Mesendoderm (in vitro differentiated cells): ENCODE measurements around the gene OR51F2.
"Not testable (repeated sequence)": the region's sequence is repeated elsewhere in the genome, so short reads cannot be mapped to it uniquely, and the experiment has no call there.

Experiments
- DNase-seq: peaks from one replicate; pipeline ENCODE4 v3.0.0; 2013
- H2AK5ac ChIP-seq: 2 replicates; pipeline ENCODE4 v1.6.1; 2013; ENCODE audit warnings: low read length, inconsistent platforms
- H2BK120ac ChIP-seq: 2 replicates; pipeline ENCODE4 v1.6.1; 2013; ENCODE audit warnings: low read depth, mild to moderate bottlenecking, low read length, moderate library complexity, mixed read lengths
- H2BK15ac ChIP-seq: replicated peaks from 2 replicates; pipeline ENCODE4 v1.6.1; 2013; ENCODE audit warnings: low read depth, mild to moderate bottlenecking, moderate library complexity
- H2BK5ac ChIP-seq: 2 replicates; pipeline ENCODE4 v1.6.1; 2013; ENCODE audit warnings: low read length, inconsistent platforms
- H3K18ac ChIP-seq: 2 replicates; pipeline ENCODE4 v1.6.1; 2013; ENCODE audit warnings: mild to moderate bottlenecking, low read length, mixed read lengths
- H3K23ac ChIP-seq: one replicate; pipeline ENCODE4 v1.6.1; 2013; ENCODE audit warnings: low read length
- H3K27ac ChIP-seq: 2 replicates; pipeline ENCODE4 v1.5.1; 2013; ENCODE audit warnings: low read depth, mild to moderate bottlenecking, inconsistent platforms, low read length, moderate library complexity
- H3K27me3 ChIP-seq: 2 replicates; pipeline ENCODE4 v1.6.1; 2013; ENCODE audit warnings: low read length, control low read depth, mild to moderate bottlenecking, inconsistent platforms; ENCODE audit not compliant: insufficient read depth, poor library complexity
- H3K36me3 ChIP-seq: 2 replicates; pipeline ENCODE4 v1.6.1; 2013; ENCODE audit warnings: low read length, inconsistent platforms; ENCODE audit not compliant: control insufficient read depth, insufficient read depth
- H3K4ac ChIP-seq: one replicate; pipeline ENCODE4 v1.6.1; 2013; ENCODE audit warnings: low read depth, mild to moderate bottlenecking, low read length, moderate library complexity
- H3K4me1 ChIP-seq: 2 replicates; pipeline ENCODE4 v1.6.1; 2013; ENCODE audit warnings: low read depth, low read length, inconsistent platforms; ENCODE audit not compliant: control insufficient read depth
- H3K4me2 ChIP-seq: 2 replicates; pipeline ENCODE4 v1.6.1; 2013; ENCODE audit warnings: low read length
- H3K4me3 ChIP-seq: 2 replicates; pipeline ENCODE4 v1.5.1; 2013; ENCODE audit warnings: mild to moderate bottlenecking, low read length
- H3K56ac ChIP-seq: one replicate; pipeline ENCODE4 v1.6.1; 2013; ENCODE audit warnings: low read length
- H3K79me1 ChIP-seq: 2 replicates; pipeline ENCODE4 v1.6.1; 2013; ENCODE audit warnings: low read length, inconsistent platforms
- H3K79me2 ChIP-seq: 2 replicates; pipeline ENCODE4 v1.6.1; 2013; ENCODE audit warnings: mild to moderate bottlenecking, low read length; ENCODE audit not compliant: control insufficient read depth, insufficient read depth
- H3K9ac ChIP-seq: 2 replicates; pipeline ENCODE4 v1.6.1; 2013; ENCODE audit warnings: low read length, inconsistent platforms
- H4K5ac ChIP-seq: one replicate; pipeline ENCODE4 v1.6.1; 2013; ENCODE audit warnings: low read length
- H4K8ac ChIP-seq: one replicate; pipeline ENCODE4 v1.6.1; 2013; ENCODE audit warnings: low read depth, mild to moderate bottlenecking, control low read depth, low read length, moderate library complexity
- WGBS: extraction: QIAGEN DNeasy Blood & Tissue Kit; methylation state at CpG from one replicate; pipeline ENCODE4 v1.1.7; 2013; ENCODE audit warnings: low lambda C conversion rate, missing lambda C conversion rate; ENCODE audit not compliant: insufficient coverage; ENCODE audit errors: extremely low coverage; 5-methylcytosine and 5-hydroxymethylcytosine counted together

Gene OR51F2

DNA sequence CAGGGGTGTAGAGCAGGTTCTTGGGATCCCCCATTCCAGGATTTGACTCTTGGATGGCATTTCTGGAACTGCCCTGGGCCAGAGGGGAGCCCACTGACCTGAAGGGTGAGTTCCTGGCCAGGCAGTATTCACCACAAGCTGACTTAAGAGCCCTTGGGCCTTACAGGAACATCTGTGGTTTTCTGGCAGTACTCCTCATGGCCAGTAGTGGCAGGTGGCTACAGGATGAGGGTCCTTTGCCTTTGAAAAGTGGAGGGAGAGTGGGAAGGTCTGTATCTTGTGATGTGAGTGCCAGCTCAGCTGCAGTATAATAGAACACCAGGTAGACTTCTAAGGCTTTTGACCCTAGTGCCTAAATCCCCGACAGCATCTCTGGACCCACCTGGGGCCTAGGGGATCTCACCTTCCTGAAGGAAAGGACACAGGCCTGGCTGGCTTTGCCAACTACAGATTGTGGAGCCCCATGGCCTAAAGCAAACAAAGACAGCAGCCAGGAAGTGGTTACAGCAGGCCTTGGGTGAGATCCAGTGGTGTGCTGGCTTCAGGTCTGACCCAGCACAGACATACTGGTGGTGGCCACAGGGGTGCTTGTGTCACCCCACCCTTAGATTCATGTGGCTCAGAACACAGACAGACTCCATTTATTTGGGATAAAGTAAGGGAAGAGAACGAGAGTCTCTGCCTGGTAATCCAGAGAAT is 18.9 kb downstream of the OR51F2 start:
- Histone ChIP-seq H3K79me1 (no peaks in the 10 kb centered on the region), H3K36me3 (no peaks in the 10 kb centered on the region), H3K23ac (no peak overlapping the region), H2BK5ac (no peak overlapping the region), H2BK120ac (no peak overlapping the region), H4K8ac (no peak overlapping the region), H4K5ac (no peak overlapping the region), H3K56ac (no peak overlapping the region), H3K4me1 (no peaks in the 10 kb centered on the region), H3K27me3 (no peaks in the 10 kb centered on the region), H3K27ac (no peak overlapping the region), H2AK5ac (no peak overlapping the region), H3K4ac (no peak overlapping the region), H3K4me2 (no peak overlapping the region), H3K9ac (no peak overlapping the region), H3K4me3 (no peak overlapping the region), H2BK15ac (no peak overlapping the region), H3K79me2 (no peaks in the 10 kb centered on the region), H3K18ac (no peak overlapping the region)
- WGBS: no CpG with 5 or more reads among the region's 2 CpGs
- peak; percentile 17 for DNase-seq

DNA sequence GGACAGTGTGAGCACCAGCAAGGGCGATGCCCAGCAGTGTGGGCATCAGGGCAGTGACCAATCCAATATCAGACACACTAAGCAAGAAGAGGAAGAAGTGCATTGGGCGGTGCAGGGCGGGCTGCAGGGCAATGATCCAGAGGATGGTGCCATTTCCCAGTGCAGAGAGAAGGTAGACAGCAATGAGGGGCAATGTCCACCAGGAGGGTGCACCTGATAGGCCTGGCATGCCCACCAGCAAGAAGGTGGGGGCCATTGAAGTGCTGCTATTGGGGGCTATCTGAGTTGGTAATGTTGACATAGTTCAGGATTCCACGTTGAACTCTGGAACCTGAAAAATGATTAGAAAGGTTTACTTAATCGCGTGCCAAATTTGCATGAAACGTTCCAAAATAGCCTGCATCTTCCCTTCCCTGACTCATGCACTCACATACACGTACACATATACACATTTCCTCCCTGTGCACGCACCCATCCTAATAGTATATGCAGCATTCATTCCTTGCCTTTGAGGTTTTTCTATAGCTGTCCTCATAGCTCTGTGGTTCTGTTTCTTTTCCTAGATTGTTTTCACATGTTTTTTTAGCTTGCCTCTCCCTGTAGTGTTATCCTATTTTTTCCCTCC is 27.9 kb downstream of the OR51F2 start, which contains the start of gene OR51S1:
Gene OR51S1, minus strand, starts transcription at position 301 of the 625 bp plus-strand sequence. Its CDS starts 0 bp downstream, at position 301.
- no peaks in the 10 kb centered on the region for H3K79me2 ChIP-seq
- H3K4me2 ChIP-seq: no peak within 1 kb of the TSS
- no peak within 1 kb of the TSS for H3K27ac ChIP-seq
- no peak for DNase-seq
- WGBS: no CpG with 5 or more reads among the region's 9 CpGs
- no peak within 1 kb of the TSS for H4K5ac ChIP-seq
- H2BK120ac ChIP-seq: no peak within 1 kb of the TSS
- no peak within 1 kb of the TSS for H3K23ac ChIP-seq
- H3K18ac ChIP-seq: no peak within 1 kb of the TSS
- H3K79me1 ChIP-seq: no peaks in the 10 kb centered on the region
- no peak within 1 kb of the TSS for H4K8ac ChIP-seq
- no peak within 1 kb of the TSS for H3K9ac ChIP-seq
- no peaks in the 10 kb centered on the region for H3K4me1 ChIP-seq
- H3K4me3 ChIP-seq: no peak within 1 kb of the TSS
- no peak within 1 kb of the TSS for H2BK15ac ChIP-seq
- H3K4ac ChIP-seq: no peak within 1 kb of the TSS
- no peaks in the 10 kb centered on the region for H3K36me3 ChIP-seq
- H2AK5ac ChIP-seq: no peak within 1 kb of the TSS
- H2BK5ac ChIP-seq: no peak within 1 kb of the TSS
- no peaks in the 10 kb centered on the region for H3K27me3 ChIP-seq
- H3K56ac ChIP-seq: no peak within 1 kb of the TSS

DNA sequence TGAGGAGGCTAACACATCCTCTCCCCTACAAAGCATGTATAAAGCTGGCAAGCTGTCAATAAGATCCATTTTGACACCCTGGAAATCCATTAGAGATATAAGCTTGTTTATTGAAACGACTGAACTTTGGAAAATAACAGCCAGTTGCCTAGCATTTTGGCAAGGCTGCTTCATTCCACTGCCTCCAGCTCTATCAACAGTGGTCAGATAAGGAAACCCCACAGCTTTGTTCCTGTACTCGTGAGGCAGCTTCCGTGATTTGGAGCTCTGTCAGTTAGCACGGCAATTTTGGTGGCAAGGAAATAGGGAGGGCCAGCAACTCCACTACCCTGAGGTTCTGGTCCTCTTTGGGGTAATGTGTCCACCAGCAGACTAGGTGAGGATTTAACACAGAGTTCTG is 29.9 kb downstream of the OR51F2 start:
- no peaks in the 10 kb centered on the region for H3K36me3 ChIP-seq
- no peak overlapping the region for H4K8ac ChIP-seq
- H3K79me2 ChIP-seq: no peaks in the 10 kb centered on the region
- no peak overlapping the region for H3K56ac ChIP-seq
- H3K4me1 ChIP-seq: no peaks in the 10 kb centered on the region
- no peak overlapping the region for H4K5ac ChIP-seq
- H3K27ac ChIP-seq: no peak overlapping the region
- no peak overlapping the region for H3K23ac ChIP-seq
- H3K18ac ChIP-seq: no peak overlapping the region
- peak; percentile 60 for DNase-seq
- no peak overlapping the region for H3K9ac ChIP-seq
- no peaks in the 10 kb centered on the region for H3K27me3 ChIP-seq
- no peak overlapping the region for H2BK15ac ChIP-seq
- H3K79me1 ChIP-seq: no peaks in the 10 kb centered on the region
- no peak overlapping the region for H2BK5ac ChIP-seq
- H2AK5ac ChIP-seq: no peak overlapping the region
- no peak overlapping the region for H3K4me2 ChIP-seq
- no peak overlapping the region for H3K4ac ChIP-seq
- H2BK120ac ChIP-seq: no peak overlapping the region
- H3K4me3 ChIP-seq: no peak overlapping the region
- no CpG with 5 or more reads among the region's 4 CpGs for WGBS

DNA sequence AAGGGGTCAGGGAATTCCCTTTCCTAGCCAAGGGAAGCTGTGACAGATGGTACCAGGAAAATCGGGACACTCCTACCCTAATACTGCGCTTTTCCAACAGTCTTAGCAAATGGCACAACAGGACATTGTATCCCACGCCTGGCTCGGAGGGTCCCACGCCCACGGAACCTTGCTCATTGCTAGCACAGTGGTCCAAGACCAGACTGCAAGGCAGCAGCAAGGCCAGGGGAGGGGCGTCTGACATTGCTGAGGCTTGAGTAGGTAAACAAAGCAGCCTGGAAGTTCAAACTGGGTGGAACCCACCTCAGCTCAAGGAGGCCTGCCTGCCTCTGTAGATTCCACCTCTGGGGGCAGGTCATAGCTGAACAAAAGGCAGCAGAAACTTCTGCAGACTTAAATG is 33.2 kb downstream of the OR51F2 start:
- not testable (repeated sequence) for H3K23ac ChIP-seq, H3K4me3 ChIP-seq, H2AK5ac ChIP-seq, H3K79me1 ChIP-seq, H3K36me3 ChIP-seq, H2BK120ac ChIP-seq, H3K79me2 ChIP-seq, H2BK5ac ChIP-seq, DNase-seq, H3K9ac ChIP-seq, H3K4me2 ChIP-seq, H3K4ac ChIP-seq, H3K4me1 ChIP-seq, H3K56ac ChIP-seq, H3K27ac ChIP-seq, H4K5ac ChIP-seq, H4K8ac ChIP-seq, H3K18ac ChIP-seq, H3K27me3 ChIP-seq, H2BK15ac ChIP-seq
- no CpG with 5 or more reads among the region's 7 CpGs for WGBS

DNA sequence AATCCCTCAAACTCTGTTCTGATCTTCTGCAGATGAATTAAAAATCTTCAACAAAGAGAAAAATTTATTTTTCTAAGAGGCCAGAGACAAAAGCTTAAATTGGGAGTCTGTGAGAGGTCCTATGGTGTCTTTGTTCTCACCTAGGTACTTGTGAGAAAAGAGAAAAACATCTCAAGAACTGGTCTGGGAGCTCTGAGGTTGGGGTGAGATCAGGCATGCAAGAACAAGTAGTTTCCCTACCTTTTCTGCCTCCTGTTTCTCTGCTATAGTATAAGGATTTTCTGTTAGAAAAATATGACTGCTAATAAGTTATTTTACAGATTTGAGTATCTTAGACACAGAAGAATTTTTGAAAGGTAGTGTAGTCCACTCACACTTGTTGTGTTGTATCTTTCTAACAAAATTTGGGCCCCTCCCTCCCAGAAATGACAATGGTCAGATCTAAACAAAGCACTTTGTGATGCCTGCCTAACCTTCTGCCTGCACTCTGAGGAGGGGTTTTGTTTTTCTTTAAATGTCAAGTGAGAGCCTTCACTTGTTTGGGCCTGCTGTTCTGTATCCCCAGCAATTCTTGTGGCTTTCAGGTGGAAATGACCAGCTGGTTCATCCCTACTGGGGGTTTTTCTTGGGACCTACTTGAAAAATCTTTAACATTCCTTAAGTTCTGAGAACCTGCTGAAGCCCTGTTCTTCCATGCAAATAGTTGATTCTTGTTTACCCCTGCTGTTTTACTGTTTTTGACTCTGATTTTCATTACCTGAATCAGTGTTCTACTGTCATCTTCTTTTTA is 41.5 kb downstream of the OR51F2 start:
- no peaks in the 10 kb centered on the region for H3K79me1 ChIP-seq
- no peak overlapping the region for H3K56ac ChIP-seq
- no peak overlapping the region for H3K4me2 ChIP-seq
- DNase-seq: peak; percentile 4
- H3K4ac ChIP-seq: no peak overlapping the region
- no peak overlapping the region for H3K4me3 ChIP-seq
- H2BK5ac ChIP-seq: no peak overlapping the region
- H3K27me3 ChIP-seq: no peaks in the 10 kb centered on the region
- H2BK15ac ChIP-seq: no peak overlapping the region
- no peak overlapping the region for H2BK120ac ChIP-seq
- H3K79me2 ChIP-seq: no peaks in the 10 kb centered on the region
- no peak overlapping the region for H3K27ac ChIP-seq
- no peak overlapping the region for H3K23ac ChIP-seq
- no peaks in the 10 kb centered on the region for H3K36me3 ChIP-seq
- H2AK5ac ChIP-seq: no peak overlapping the region
- no peak overlapping the region for H3K18ac ChIP-seq
- H3K9ac ChIP-seq: no peak overlapping the region
- H4K5ac ChIP-seq: no peak overlapping the region
- H3K4me1 ChIP-seq: no peaks in the 10 kb centered on the region
- H4K8ac ChIP-seq: no peak overlapping the region
